ENCODE measurements around the gene ZWILCH. TPM values are rescaled to one million over a fixed set of nuclear protein-coding genes. Genes with fewer than 3 reads are reported as not detected.

The ZWILCH gene
- 12.7 TPM for total RNA-seq

GRCh38 chr15:66504563-66505429 lies at the start of gene ZWILCH, which contains the start of gene RPL4:
Gene ZWILCH (plus strand): TSS chr15:66505326. CDS start chr15:66505339, 13 bp downstream.
Gene RPL4 (minus strand): TSS chr15:66504855. CDS start chr15:66504790, 65 bp downstream.

GRCh38 chr15:66497502-66498455 lies 7.3 kb upstream of the ZWILCH start, which contains the start of gene SNAPC5:
Gene SNAPC5 (minus strand): TSS chr15:66497762. CDS start chr15:66497731, 31 bp downstream.

GRCh38 chr15:66565741-66566144 lies 60.6 kb downstream of the ZWILCH start, which contains the start of gene LCTL:
Gene LCTL (minus strand): TSS chr15:66565998. CDS start chr15:66565365, 633 bp downstream.

Small RNAs within 50 kb of the gene (small RNA-seq; reads per million reads assigned to genes)
- gene MIR4512 (ENCODE audit: low replicate concordance) (not detected), gene RF01159 (ENCODE audit: low replicate concordance) (not detected), gene SNORD16 (ENCODE audit: low replicate concordance) (not detected), gene SNORD18A (ENCODE audit: low replicate concordance) (not detected), gene SNORD18B (ENCODE audit: low replicate concordance) (not detected), gene SNORD18C (ENCODE audit: low replicate concordance) (not detected)

Other genes starting within 250 kb of the ZWILCH start
- 36.6 TPM for gene DIS3L, start 211.8 kb upstream of the ZWILCH start, total RNA-seq
- gene TIPIN, start 148.6 kb upstream of the ZWILCH start, total RNA-seq, result 8.8 TPM
- gene MAP2K1, start 118.4 kb upstream of the ZWILCH start, total RNA-seq, result 38.4 TPM
- gene SNAPC5, start 7.6 kb upstream of the ZWILCH start, total RNA-seq, result 15.7 TPM
- 3,581 TPM for gene RPL4, start 471 bp upstream of the ZWILCH start, total RNA-seq
- gene LCTL, start 60.7 kb downstream of the ZWILCH start, total RNA-seq, result not detected
- 52.7 TPM for gene SMAD6, start 196.9 kb downstream of the ZWILCH start, total RNA-seq

Data from metanephros (tissue), 2 donors.